HG02642 (cell line): ENCODE results near the gene GRIK3.

Experiments
- ATAC-seq: cut with Tn5 transposase; IDR thresholded peaks from one replicate; pipeline ENCODE4 v1.9.1; 2021; ENCODE audit warnings: mild to moderate bottlenecking; ENCODE audit not compliant: unreplicated experiment, poor library complexity

GRIK3 gene

DNA sequence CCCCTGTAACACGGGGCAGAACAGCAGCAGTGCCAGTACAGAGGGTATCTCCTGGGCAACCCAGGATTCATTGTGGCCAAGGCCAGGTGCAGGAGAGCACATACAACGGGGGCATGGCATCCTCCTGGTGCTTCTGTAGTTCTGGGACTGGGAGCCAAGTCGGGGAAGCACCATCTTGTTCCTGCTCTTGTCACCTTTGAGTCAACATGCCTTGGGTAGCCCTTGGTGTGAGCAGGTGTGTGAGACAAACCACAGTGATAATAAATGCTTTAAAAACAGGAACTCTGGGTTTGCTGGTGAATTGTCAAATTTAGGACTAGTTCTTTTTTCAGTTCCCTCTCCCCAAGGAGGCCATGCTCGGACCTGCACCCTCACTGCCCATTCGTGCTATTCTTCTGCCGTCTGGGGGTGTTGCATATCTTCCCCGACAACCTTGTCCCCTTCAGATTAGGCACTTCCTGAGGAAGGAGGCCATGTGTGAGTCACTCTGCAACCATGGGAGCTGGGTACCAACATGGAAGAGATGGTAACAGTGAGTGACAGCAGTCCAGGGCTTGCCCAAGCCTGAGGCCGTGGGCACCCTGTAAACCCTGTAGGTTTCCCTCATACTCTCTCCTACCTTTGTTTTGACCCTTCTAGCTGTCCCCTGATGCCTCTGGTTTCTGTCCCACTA, 150.2 kb downstream of the GRIK3 start:
- ATAC-seq: no peak

DNA sequence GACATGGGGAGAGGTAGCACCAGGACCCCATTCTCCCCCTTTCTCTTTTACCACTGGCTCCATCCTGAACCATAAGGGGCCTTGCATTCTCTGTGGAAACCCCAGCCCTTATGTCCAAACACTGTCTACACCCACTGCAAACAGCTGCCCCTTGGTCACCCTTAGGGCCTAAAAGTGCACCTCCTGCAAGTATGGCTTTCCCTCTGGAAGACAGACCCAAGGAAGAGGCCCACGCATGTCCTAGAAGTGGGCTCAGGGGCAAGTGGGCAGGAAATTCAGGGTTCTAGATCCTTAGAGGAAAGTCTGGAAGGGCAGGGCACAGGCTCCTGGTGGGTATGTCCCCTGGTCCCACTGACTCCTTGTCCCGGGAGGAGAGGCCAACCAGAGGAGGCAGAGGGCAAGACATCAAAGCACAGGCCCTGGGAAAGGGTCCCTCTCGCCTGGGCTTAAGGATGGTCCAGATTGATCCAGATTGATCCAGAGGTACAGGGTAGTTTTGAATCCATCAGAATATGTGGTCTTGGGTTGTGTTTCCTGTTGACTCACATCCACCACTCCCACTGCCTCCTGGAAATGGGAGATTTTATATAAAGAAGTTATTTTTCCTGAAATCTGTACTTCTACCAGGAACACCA, 150.9 kb downstream of the GRIK3 start:
- no peak for ATAC-seq

DNA sequence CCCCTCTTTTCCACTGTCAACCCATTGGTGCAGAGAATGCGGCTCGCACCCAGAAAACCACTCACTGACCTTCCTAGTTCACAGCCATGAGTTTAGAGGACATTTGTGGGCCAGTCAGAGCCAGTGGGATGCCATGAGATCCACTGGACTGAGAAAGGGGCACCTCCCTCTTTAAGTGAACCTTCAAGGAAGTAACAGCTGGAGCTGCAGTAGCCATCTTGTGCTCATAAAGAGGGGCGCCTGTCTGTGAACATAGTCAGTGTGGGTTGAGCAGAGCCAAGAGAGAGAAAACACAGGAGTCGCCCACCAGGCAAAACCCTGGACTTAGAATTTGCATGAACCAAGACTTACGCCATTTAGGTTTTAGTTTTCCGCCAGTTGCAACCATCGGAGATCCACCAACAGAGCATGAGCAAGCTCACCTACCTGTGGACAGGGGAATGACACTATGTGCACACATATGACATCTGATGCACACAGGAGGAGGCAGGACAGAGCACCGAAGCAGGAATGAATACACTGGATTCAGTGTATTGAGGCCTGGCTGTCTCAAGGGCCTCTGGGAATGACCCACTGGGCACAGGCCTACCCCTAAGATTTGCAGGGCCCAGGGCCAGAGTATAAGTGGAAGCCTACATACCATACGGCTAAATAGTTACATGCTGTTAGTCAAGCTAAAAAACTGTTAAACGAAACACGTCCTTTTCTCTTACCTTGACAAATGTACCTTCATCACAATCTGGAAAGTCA, 151.6 kb downstream of the GRIK3 start:
- ATAC-seq: no peak

GRCh38 chr1:36881541-36881940, 152.8 kb downstream of the GRIK3 start:
- no peak for ATAC-seq

DNA sequence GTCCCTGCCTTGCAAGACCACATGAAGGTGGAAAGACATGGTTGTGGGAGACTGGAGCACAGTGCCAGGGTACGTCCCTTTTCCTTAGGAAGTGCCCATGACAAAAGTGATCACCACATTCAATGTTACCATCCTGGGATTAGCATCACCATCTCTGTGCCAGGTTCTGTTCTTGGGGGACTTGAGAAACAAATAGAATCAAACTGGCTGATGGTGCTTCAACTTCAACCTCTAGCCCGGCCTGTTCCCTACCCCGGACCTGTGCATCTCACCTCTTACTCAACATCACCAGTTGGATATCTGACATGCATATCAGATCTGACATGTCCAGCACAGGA, 153.3 kb downstream of the GRIK3 start:
- no peak for ATAC-seq

GRCh38 chr1:36880155-36881067, 153.9 kb downstream of the GRIK3 start:
- ATAC-seq: no peak

GRCh38 chr1:36879613-36880012, 154.7 kb downstream of the GRIK3 start:
- ATAC-seq: no peak

DNA sequence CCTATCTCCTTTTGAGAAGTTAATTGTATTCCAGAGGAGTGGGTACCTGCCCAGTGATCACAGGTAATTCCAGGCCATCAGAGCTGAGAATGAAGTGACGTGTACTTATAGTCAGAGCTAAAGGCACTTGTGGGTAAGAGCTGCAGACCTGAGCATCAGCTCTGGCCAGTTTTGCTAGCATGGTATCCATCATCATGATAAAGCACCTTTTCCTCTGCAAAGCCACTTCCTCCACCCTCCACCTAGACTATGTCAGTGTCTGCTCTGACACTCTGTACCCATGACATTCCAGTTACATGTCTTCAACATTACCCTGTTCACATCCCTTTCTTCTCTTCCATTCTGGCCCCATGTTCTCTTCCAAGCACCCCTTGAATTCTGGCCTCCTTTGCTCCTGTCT, 157.3 kb downstream of the GRIK3 start:
- ATAC-seq: no peak

- ATAC-seq: no peak
These were observed 159.8 kb downstream of the GRIK3 start for GRCh38 chr1:36874271-36875060.

GRCh38 chr1:36872858-36873257, 161.5 kb downstream of the GRIK3 start:
- no peak for ATAC-seq

- no peak for ATAC-seq
These were observed 162.1 kb downstream of the GRIK3 start for GRCh38 chr1:36872126-36872754.

DNA sequence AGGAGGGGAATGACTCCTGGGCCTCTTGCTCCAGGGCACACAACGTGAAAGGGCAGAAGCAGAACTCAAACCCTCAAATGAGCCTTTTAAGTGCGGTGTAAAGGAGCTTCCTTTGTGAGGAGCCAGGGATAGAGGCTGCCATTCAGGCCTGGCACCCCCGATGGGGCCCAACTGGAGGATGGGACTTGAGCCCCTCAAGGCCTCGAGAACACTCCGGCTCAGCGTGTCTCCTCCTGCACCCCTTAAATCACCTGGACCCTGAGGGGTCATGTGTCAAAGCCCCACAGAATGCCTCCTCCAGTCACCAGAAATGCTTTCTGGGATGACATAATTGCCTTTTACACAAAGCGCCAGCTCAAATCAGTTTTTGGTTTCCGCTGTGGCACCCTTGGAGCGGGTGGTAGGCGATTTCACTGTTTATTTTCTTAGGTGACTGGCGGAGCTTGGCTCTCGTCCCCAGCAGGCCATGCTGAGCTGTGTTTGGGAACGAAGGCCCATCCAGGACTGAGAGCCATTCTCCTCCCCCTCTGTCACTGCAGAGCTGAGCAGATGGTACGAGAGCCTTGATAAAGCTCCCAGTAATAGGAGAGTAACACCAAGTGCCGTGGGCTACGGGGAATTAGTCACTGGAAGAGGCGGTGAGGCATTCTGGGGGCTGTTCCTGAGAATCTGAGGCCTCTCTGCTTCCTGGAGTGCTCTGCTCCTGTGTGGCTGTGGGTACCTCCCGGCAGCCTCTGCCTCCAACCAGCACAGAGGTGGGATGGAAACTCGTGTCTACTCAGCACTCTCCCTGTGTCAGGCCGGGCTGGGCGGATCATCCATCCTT, 163.0 kb downstream of the GRIK3 start:
- no peak for ATAC-seq

DNA sequence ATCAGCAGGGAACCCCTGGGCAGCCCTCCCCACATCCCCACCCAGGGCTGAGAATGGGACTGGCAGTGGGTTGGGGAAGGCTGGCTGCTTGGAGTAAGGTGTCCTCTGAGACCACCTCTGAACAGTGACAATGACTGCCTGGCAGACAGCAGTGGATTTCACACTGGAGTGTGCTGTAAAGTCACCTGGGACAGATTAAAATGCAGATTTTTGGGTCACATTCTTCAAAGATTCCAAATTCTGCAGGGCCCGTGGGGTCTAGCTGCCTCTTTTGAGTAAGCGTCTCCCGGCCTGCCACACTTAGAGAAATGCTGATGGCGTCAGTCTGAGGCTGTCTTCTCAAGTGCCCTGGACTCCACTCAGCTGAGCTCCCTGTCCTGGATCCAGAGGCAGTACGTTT, 164.5 kb downstream of the GRIK3 start:
- no peak for ATAC-seq

- ATAC-seq: no peak
These were observed 165.3 kb downstream of the GRIK3 start for GRCh38 chr1:36869054-36869453.

DNA sequence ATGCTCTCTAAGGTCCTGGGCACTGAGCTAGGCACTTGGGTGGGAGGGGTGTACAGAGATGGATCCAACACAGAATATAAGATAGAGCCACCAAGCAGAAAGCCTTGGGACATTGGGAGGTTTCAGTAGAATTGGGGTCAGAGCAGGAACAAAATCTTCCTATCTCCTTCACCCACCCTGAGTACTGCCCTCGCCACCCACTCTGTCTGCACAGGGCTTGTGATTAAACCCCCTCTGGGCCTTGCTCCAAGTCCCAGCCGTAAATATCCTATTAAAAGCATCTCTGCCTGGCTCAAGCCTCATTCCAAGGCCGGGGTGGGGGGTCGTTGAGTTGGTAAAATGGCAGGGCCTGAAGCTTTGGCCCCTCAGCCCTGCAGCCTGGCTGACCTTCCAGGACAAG, 166.7 kb downstream of the GRIK3 start:
- no peak for ATAC-seq

- ATAC-seq: no peak
These were observed 168.0 kb downstream of the GRIK3 start for GRCh38 chr1:36866169-36866814.

GRCh38 chr1:36865602-36865900, 168.8 kb downstream of the GRIK3 start:
- no peak for ATAC-seq

DNA sequence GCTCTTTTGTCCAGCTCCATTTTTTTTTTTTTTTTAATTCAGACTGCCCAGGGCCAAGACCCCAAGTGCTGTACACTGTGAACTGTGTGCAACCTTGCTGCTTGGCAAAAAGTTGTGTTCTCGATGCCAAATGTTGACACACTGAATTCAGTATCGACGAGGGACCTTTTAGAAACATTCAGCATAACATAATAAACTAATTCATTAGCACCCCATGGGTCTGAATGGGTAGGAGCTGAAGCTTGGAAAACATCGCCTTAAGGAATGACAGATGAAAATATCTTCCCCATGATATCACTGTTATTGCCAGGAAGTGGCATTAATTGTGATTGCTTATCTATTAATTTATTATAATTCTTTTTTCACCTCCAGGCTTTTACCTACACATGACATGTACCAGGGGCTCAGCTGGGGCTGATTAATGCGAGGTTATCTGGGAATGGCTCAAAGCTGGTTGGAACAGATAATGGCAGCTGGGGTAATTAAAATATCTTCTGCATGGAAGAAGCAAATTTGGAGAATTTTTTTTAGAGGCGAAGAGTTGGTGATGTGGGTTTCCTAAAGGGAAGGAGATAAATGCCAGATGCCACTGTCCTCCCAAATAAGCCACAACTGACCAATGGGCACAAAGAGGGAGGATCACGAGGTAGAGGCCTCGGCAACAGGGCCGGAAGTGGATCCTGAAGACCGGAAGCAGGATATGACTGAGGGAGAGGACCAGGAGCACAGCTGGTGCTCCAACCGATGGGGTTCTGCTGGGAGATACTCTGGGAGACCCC, 169.3 kb downstream of the GRIK3 start:
- no peak for ATAC-seq
